Endothelial cell of umbilical vein (primary cell): ENCODE measurements around the gene RPS29. TPM values are rescaled to one million over a fixed set of nuclear protein-coding genes. Genes with fewer than 3 reads are reported as not detected.

Experiments used
- BruUV-seq: library from RNA; stranded (reverse); fragments of 400-500 nt; replicated peaks from 2 replicates; lab custom pipeline; 2021; lab: Mats Ljungman, UMichigan
- CTCF ChIA-PET: fragments of 300-600, 350-600 bp; sonication (Branson Sonifier 250); formaldehyde crosslinking; loops from one replicate; lab custom pipeline; 2021; ENCODE audit warnings: antibody characterized with exemption, inconsistent platforms; lab: Charles Lee
- POLR2A ChIA-PET: fragments of 300-600, 350-600 bp; sonication (Branson Sonifier 250); formaldehyde crosslinking; loops from one replicate; lab custom pipeline; 2021; ENCODE audit warnings: antibody characterized with exemption, inconsistent platforms; lab: Charles Lee
- DNase-seq: peaks from one replicate; pipeline ENCODE4 v3.0.0-alpha.2; 2011; ENCODE audit warnings: low read depth, low spot score
- FAIRE-seq: peaks from 2 replicates; lab custom pipeline; 2011; peaks lifted over from hg19 to GRCh38; lab: Jason Lieb, UNC
- H2AFZ ChIP-seq: 2 replicates; pipeline ENCODE4 v1.6.0; 2012; ENCODE audit warnings: low read depth, low read length, control low read depth, inconsistent platforms
- H3K27ac ChIP-seq: 2 replicates; pipeline ENCODE4 v1.5.1; 2011; ENCODE audit warnings: low read depth, mild to moderate bottlenecking, control low read depth, low read length, moderate library complexity; ENCODE audit not compliant: insufficient read depth
- H3K27me3 ChIP-seq, 2 experiments: 2 replicates each; pipeline versions ENCODE4 v1.6.0 to v1.6.1; 2011; ENCODE audit warnings: low read length in 2 of 2, mixed read lengths in 1 of 2; ENCODE audit not compliant: control insufficient read depth in 2 of 2, insufficient read depth in 2 of 2
- H3K36me3 ChIP-seq, 2 experiments: 2 replicates in 1 of 2; 3 replicates in 1 of 2; pipeline ENCODE4 v1.5.1; 2011; ENCODE audit warnings: low read length in 2 of 2, mild to moderate bottlenecking in 1 of 2, moderate library complexity in 1 of 2; ENCODE audit not compliant: control insufficient read depth in 2 of 2, insufficient read depth in 2 of 2; ENCODE audit errors: extremely low read depth in 1 of 2
- H3K4me1 ChIP-seq: 3 replicates; pipeline ENCODE4 v1.5.1; 2011; ENCODE audit warnings: mild to moderate bottlenecking, low read length; ENCODE audit not compliant: control insufficient read depth, insufficient read depth; ENCODE audit errors: extremely low read depth
- H3K4me2 ChIP-seq: 2 replicates; pipeline ENCODE4 v1.6.1; 2011; ENCODE audit warnings: low read length, control low read depth, mixed read lengths; ENCODE audit not compliant: insufficient read depth
- H3K4me3 ChIP-seq, 3 experiments: fragments of 200-600 bp in 1 of 3; sonication (generic), shearing (Covaris generic) in 1 of 3; replicated peaks in 1 of 3; 2 replicates each; pipeline ENCODE4 v1.5.1; 2011 to 2016; ENCODE audit warnings: control low read depth in 3 of 3, low read length in 3 of 3, mild to moderate bottlenecking in 2 of 3, inconsistent platforms in 1 of 3, low read depth in 1 of 3, moderate library complexity in 1 of 3; ENCODE audit not compliant: insufficient read depth in 1 of 3
- H3K79me2 ChIP-seq: 2 replicates; pipeline ENCODE4 v1.6.0; 2012; ENCODE audit warnings: low read length, inconsistent platforms; ENCODE audit not compliant: control insufficient read depth, insufficient read depth
- H3K9ac ChIP-seq: replicated peaks from 2 replicates; pipeline ENCODE3; 2011; ENCODE audit warnings: low read length, control low read depth; ENCODE audit not compliant: insufficient read depth; ENCODE audit errors: extremely low read depth
- H3K9me1 ChIP-seq: replicated peaks from 3 replicates; pipeline ENCODE4 v1.6.0; 2011; ENCODE audit warnings: mild to moderate bottlenecking, low read length; ENCODE audit not compliant: control insufficient read depth, insufficient read depth; ENCODE audit errors: extremely low read depth
- H3K9me3 ChIP-seq: replicated peaks from 2 replicates; pipeline ENCODE4 v1.5.1; 2012; ENCODE audit warnings: low read length, inconsistent platforms; ENCODE audit not compliant: control insufficient read depth, insufficient read depth
- H4K20me1 ChIP-seq: replicated peaks from 2 replicates; pipeline ENCODE3; 2011; ENCODE audit warnings: mild to moderate bottlenecking, low read length; ENCODE audit not compliant: control insufficient read depth, insufficient read depth; ENCODE audit errors: extremely low read depth
- EZH2 ChIP-seq: IDR thresholded peaks from 2 replicates; pipeline ENCODE4 v1.6.1; 2012; ENCODE audit warnings: borderline replicate concordance, low read depth, mild to moderate bottlenecking, moderate library complexity, low read length, inconsistent platforms; ENCODE audit not compliant: severe bottlenecking
- FOS ChIP-seq: IDR thresholded peaks from 2 replicates; pipeline ENCODE4 v1.6.1; 2011; ENCODE audit warnings: mild to moderate bottlenecking, low read length, moderate library complexity, borderline replicate concordance; ENCODE audit not compliant: insufficient read depth
- GATA2 ChIP-seq: IDR thresholded peaks from 2 replicates; pipeline ENCODE4 v1.7.0; 2011; ENCODE audit warnings: low read depth, mild to moderate bottlenecking, moderate library complexity, mixed read lengths, low read length; ENCODE audit not compliant: insufficient read length, insufficient read depth
- JUN ChIP-seq: IDR thresholded peaks from 2 replicates; pipeline ENCODE4 v1.6.1; 2011; ENCODE audit warnings: borderline replicate concordance, low read depth; ENCODE audit not compliant: insufficient read length, insufficient read depth
- POLR2A ChIP-seq: IDR thresholded peaks from 2 replicates; pipeline ENCODE4 v1.6.1; 2012; ENCODE audit warnings: low read depth, mild to moderate bottlenecking, control low read depth, low read length
- POLR2AphosphoS5 ChIP-seq: IDR thresholded peaks from 2 replicates; pipeline ENCODE4 v1.6.1; 2012; ENCODE audit warnings: low read depth, mild to moderate bottlenecking, control low read depth, low read length, moderate library complexity; ENCODE audit not compliant: insufficient read depth
- dilution Hi-C: fragments of 300-500 bp; cut with MboI; formaldehyde crosslinking; loops from one replicate; pipeline ENCODE4 v1.15.0; 2019; ENCODE audit warnings: low sequenced_read_pairs; ENCODE audit not compliant: extremely low pct_ligation_motif_present
- intact Hi-C: fragments of 100-400 bp; cut with micrococcal nuclease; formaldehyde crosslinking; loops from one replicate; pipeline ENCODE4 v1.10.0; 2022
- polyA plus RNA-seq, 4 experiments: library from polyadenylated mRNA; depleted of rRNA in 3 of 4; stranded (reverse) in 3 of 4; unstranded in 1 of 4; fragments of >200 nt; gene quantifications; 2 replicates each; pipeline versions ENCODE4 v1.2.1 to v1.2.3, GENCODE V29; 2011 to 2012; ENCODE audit warnings: missing spikeins in 1 of 4
- total RNA-seq: library from RNA; stranded (reverse); gene quantifications from 2 replicates; pipeline ENCODE4 v1.2.3, GENCODE V29; 2021
- TF ChIP-seq, protein P1 (sequence below): IDR thresholded peaks from 2 replicates; pipeline ENCODE4 v1.6.1; 2011; ENCODE audit not compliant: insufficient read depth, insufficient read length
- TF ChIP-seq, protein P2 (sequence below), 2 donors: IDR thresholded peaks; 1 replicate in 1 of 2; 2 replicates in 1 of 2; pipeline ENCODE4 v1.5.1; 2011; ENCODE audit warnings: low read length in 2 of 2, mild to moderate bottlenecking in 2 of 2, moderate library complexity in 2 of 2, control low read depth in 1 of 2, inconsistent platforms in 1 of 2, low read depth in 1 of 2; ENCODE audit not compliant: insufficient read depth in 1 of 2; ENCODE audit errors: extremely low read depth in 1 of 2

RPS29 gene
- total and polyA plus RNA-seq, 2 donors (not counting 3 experiments of a cell fraction or from before 2014, with no cell fraction given), result 1,408 to 14,040 TPM

DNA sequence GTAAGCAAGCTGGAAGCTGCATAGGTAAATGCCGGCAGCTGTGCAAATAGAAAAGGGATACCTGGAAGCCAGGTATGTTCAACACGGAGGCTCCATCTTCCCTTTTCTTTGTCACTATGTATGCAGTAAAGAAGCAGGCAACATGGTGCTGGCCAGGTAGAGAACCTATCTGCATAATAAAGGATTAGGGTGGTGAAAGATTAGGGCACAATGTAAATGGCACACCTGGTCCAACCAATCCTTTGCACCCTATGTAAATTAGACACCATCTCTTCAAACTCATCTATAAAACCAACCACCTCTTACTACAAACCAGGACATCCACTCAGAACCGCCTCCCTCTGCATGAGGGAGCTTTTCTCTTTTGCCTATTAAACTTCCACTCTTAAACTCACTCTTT, 32.3 kb downstream of the RPS29 start:
- Histone ChIP-seq H3K4me2 (no peak overlapping the region), H3K27me3 (peaks cover 0 to 2% of the 10 kb centered on the region in 2 experiments), H3K79me2 (no peaks in the 10 kb centered on the region), H2AFZ (no peak overlapping the region), H3K36me3 (no peaks in the 10 kb centered on the region), H3K27ac (no peak overlapping the region), H3K9me1 (no peaks in the 10 kb centered on the region), H3K9me3 (no peaks in the 10 kb centered on the region), H3K4me1 (no peaks in the 10 kb centered on the region), H4K20me1 (no peaks in the 10 kb centered on the region), H3K4me3 (no peak overlapping the region), H3K9ac (no peak overlapping the region)
- intact Hi-C loops, result no loop called here
- TF ChIP-seq, protein P1, sequence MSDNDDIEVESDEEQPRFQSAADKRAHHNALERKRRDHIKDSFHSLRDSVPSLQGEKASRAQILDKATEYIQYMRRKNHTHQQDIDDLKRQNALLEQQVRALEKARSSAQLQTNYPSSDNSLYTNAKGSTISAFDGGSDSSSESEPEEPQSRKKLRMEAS, result no peak
- TF ChIP-seq, protein P2, sequence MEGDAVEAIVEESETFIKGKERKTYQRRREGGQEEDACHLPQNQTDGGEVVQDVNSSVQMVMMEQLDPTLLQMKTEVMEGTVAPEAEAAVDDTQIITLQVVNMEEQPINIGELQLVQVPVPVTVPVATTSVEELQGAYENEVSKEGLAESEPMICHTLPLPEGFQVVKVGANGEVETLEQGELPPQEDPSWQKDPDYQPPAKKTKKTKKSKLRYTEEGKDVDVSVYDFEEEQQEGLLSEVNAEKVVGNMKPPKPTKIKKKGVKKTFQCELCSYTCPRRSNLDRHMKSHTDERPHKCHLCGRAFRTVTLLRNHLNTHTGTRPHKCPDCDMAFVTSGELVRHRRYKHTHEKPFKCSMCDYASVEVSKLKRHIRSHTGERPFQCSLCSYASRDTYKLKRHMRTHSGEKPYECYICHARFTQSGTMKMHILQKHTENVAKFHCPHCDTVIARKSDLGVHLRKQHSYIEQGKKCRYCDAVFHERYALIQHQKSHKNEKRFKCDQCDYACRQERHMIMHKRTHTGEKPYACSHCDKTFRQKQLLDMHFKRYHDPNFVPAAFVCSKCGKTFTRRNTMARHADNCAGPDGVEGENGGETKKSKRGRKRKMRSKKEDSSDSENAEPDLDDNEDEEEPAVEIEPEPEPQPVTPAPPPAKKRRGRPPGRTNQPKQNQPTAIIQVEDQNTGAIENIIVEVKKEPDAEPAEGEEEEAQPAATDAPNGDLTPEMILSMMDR (IDR thresholded peaks at IDR 0.05; ENCODE audit: extremely low read depth in 1 of 2, insufficient read depth in 1 of 2, low read depth in 1 of 2, low read length in 2 of 2), result no peak
- TF ChIP-seq POLR2AphosphoS5, result no peak
- TF ChIP-seq JUN, result no peak
- FAIRE-seq, result no peak
- DNase-seq, result no peak
- CTCF ChIA-PET, result interaction anchor here (6.1 kb wide), 1 partner anchor 92 kb away, joined by 119 read pairs; no protein-coding TSS in a partner anchor
- POLR2A ChIA-PET, result no interaction called here
- BruUV-seq, result no TSS peak
- dilution Hi-C loops, result no loop called here

DNA sequence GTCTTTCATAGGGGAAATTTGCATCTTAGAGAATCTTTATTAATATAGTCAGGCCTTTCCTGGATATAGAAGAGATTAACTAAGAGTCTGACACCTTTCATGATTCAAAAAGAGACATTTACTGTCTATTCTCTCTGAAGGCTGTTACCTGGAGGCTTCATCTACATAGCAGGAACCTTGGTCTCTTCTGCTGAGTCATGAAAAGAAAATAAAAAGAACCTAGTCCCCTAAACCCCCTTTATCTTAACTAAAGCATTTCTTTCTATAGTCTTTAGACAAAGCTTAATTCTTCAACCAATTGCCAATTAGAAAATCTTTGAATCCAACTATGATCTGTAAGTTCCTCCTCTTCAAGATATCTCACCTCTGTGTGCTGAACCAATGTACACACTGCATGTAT, 33.1 kb downstream of the RPS29 start:
- Histone ChIP-seq H3K27ac (no peak overlapping the region), H3K4me1 (no peaks in the 10 kb centered on the region), H3K4me2 (no peak overlapping the region), H3K36me3 (no peaks in the 10 kb centered on the region), H4K20me1 (no peaks in the 10 kb centered on the region), H3K27me3 (peaks cover 0 to 2% of the 10 kb centered on the region in 2 experiments), H3K9me3 (no peaks in the 10 kb centered on the region), H2AFZ (no peak overlapping the region), H3K9ac (no peak overlapping the region), H3K4me3 (no peak overlapping the region), H3K79me2 (no peaks in the 10 kb centered on the region), H3K9me1 (no peaks in the 10 kb centered on the region)
- TF ChIP-seq EZH2, result no peak
- TF ChIP-seq JUN, result no peak
- TF ChIP-seq GATA2, result no peak
- TF ChIP-seq, protein P1, result no peak
- TF ChIP-seq, protein P2 (IDR thresholded peaks at IDR 0.05; ENCODE audit: extremely low read depth in 1 of 2, insufficient read depth in 1 of 2, low read depth in 1 of 2, low read length in 2 of 2), result no peak
- TF ChIP-seq POLR2A, result no peak
- no peak for TF ChIP-seq FOS
- TF ChIP-seq POLR2AphosphoS5, result no peak
- ChIA-PET POLR2A (no interaction called here), CTCF (interaction anchor here (1.0 to 6.1 kb wide), 2 partner anchors 55 to 91 kb away, joined by 3 to 119 read pairs; no protein-coding TSS in a partner anchor)
- DNase-seq, result no peak
- intact Hi-C loops (no loop called here), dilution Hi-C loops (no loop called here)
- no peak for FAIRE-seq
- no TSS peak for BruUV-seq
